OCI-LY3 (cell line): ENCODE data around the gene RHCG.

ENCODE experiments used
- H2AFZ ChIP-seq: fragments of 200-600, 300-600 bp; shearing (Covaris generic); 2 replicates; pipeline ENCODE4 v1.6.0; 2014; ENCODE audit warnings: antibody characterized with exemption, low read depth, low read length
- H3K27ac ChIP-seq: fragments of 200-600, 300-600 bp; sonication (generic); 2 replicates; pipeline ENCODE4 v1.5.1; 2014; ENCODE audit warnings: mild to moderate bottlenecking, low read length, moderate library complexity, mixed read lengths
- H3K27me3 ChIP-seq: fragments of 200-600, 300-600 bp; sonication (generic); 2 replicates; pipeline ENCODE4 v1.6.1; 2014; ENCODE audit warnings: low read depth, low read length, mixed read lengths
- H3K36me3 ChIP-seq: fragments of 200-600, 300-600 bp; sonication (generic); replicated peaks from 2 replicates; pipeline ENCODE3; 2014; ENCODE audit warnings: low read depth, low read length, mixed read lengths
- H3K4me1 ChIP-seq: fragments of 300-600, 200-600 bp; sonication (generic); 2 replicates; pipeline ENCODE4 v1.6.1; 2014; ENCODE audit warnings: low read length, mixed read lengths
- H3K4me2 ChIP-seq: fragments of 200-600, 300-600 bp; sonication (generic); 2 replicates; pipeline ENCODE4 v1.6.1; 2014; ENCODE audit warnings: low read length, mixed read lengths
- H3K4me3 ChIP-seq: fragments of 300-600, 200-600 bp; sonication (generic); 2 replicates; pipeline ENCODE4 v1.5.1; 2014; ENCODE audit warnings: antibody characterized with exemption, mild to moderate bottlenecking, low read length, moderate library complexity
- H3K79me2 ChIP-seq: fragments of 300-600, 200-600 bp; shearing (Covaris generic); 2 replicates; pipeline ENCODE4 v1.6.1; 2014; ENCODE audit warnings: mild to moderate bottlenecking, low read length, mixed read lengths
- H3K9ac ChIP-seq: fragments of 300-600, 200-600 bp; shearing (Covaris generic); 2 replicates; pipeline ENCODE4 v1.6.0; 2014; ENCODE audit warnings: mild to moderate bottlenecking, low read length, moderate library complexity
- H3K9me3 ChIP-seq: fragments of 200-600, 300-600 bp; shearing (Covaris generic); 2 replicates; pipeline ENCODE4 v1.6.1; 2014; ENCODE audit warnings: low read length, mixed read lengths; ENCODE audit not compliant: insufficient read depth
- H4K20me1 ChIP-seq: fragments of 200-600, 300-600 bp; sonication (generic); 2 replicates; pipeline ENCODE4 v1.6.1; 2016; ENCODE audit warnings: low read length, mixed read lengths; ENCODE audit not compliant: insufficient read depth
- CTCF ChIP-seq: fragments of 200-600, 300-600 bp; sonication (generic); IDR thresholded peaks from 2 replicates; pipeline ENCODE4 v1.5.1; 2014; ENCODE audit warnings: antibody characterized with exemption, low read length, low read depth
- EZH2phosphoT487 ChIP-seq: fragments of 200-600 bp; shearing (Covaris generic); IDR thresholded peaks from 2 replicates; pipeline ENCODE4 v1.6.1; 2018; ENCODE audit warnings: antibody characterized with exemption, mixed run types, low read depth

The RHCG gene

DNA sequence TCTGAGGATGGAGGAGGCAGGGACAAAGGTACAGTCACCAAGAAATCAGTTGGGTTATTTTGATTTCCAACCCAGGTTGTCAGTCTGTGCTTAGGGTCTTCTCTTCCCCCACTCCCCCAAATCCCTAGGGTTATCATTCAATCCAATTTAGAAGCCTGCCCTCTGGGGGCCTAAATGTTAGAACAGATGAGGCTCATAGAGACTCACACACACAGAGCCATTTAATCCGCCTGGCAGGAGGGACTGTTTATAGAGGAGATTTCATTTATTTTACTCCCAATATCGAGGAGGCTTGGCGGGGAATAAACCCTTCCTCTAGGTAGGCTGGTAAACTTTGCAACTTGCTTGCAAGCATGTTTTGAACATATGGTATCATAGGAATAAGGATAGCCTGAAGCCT, 52.8 kb downstream of the RHCG start:
- H3K4me3 ChIP-seq: no peak overlapping the region
- no peak overlapping the region for H3K9ac ChIP-seq
- H3K36me3 ChIP-seq: no peaks in the 10 kb centered on the region
- no peak overlapping the region for H3K27ac ChIP-seq
- no peaks in the 10 kb centered on the region for H4K20me1 ChIP-seq
- no peaks in the 10 kb centered on the region for H3K9me3 ChIP-seq
- H3K4me1 ChIP-seq: peaks cover 34% of the 10 kb centered on the region
- no peak overlapping the region; the same call in 1 of the 2 replicates for H2AFZ ChIP-seq
- no peak overlapping the region for H3K4me2 ChIP-seq
- H3K79me2 ChIP-seq: no peaks in the 10 kb centered on the region
- TF ChIP-seq CTCF (peak; percentile 29), EZH2phosphoT487 (no peak)
- no peaks in the 10 kb centered on the region for H3K27me3 ChIP-seq

GRCh38 chr15:89442671-89443307, 53.6 kb downstream of the RHCG start:
- peaks cover 36% of the 10 kb centered on the region for H3K4me1 ChIP-seq
- H3K27me3 ChIP-seq: no peaks in the 10 kb centered on the region
- H3K36me3 ChIP-seq: no peaks in the 10 kb centered on the region
- H3K27ac ChIP-seq: peak overlapping the region; percentile 82
- H3K9me3 ChIP-seq: no peaks in the 10 kb centered on the region
- peak overlapping the region; percentile 85 for H3K4me2 ChIP-seq
- no peaks in the 10 kb centered on the region for H4K20me1 ChIP-seq
- peak overlapping the region; percentile 66 for H3K9ac ChIP-seq
- H3K79me2 ChIP-seq: no peaks in the 10 kb centered on the region
- TF ChIP-seq EZH2phosphoT487 (no peak), CTCF (peak; percentile 98)
- H2AFZ ChIP-seq: peak overlapping the region; percentile 25; the same call in 1 of the 2 replicates
- H3K4me3 ChIP-seq: peak overlapping the region; percentile 58

DNA sequence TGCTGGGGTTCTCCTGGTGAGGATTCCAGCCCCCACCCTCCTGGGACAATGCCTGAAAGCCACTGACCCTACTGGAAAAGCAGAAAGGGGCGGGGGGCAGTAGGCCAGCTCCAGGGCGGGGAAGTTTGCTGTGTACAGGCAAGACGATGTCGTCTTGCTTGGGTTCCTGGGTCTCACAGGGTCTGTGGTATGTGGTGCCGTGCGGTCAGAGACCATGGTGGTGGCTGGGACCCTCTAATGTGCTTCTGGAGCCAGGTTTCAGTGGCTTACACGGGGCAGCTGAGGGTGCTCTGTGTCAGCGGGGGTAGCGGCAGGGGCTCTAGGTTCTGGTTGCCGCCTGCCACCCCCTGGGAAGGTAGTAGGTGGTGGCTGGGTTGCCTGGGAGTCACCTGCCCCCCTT, 54.2 kb downstream of the RHCG start:
- Histone ChIP-seq H2AFZ (peak overlapping the region; percentile 19; the same call in 1 of the 2 replicates), H3K27me3 (0 out of 2 replicates have a peak, but pooled peaks cover 2% of the 10 kb centered on the region), H3K79me2 (no peaks in the 10 kb centered on the region), H3K4me3 (peak overlapping the region; percentile 58), H3K9me3 (no peaks in the 10 kb centered on the region), H3K4me1 (peaks cover 41% of the 10 kb centered on the region), H4K20me1 (no peaks in the 10 kb centered on the region), H3K27ac (peak overlapping the region; percentile 82), H3K9ac (peak overlapping the region; percentile 66), H3K4me2 (peak overlapping the region; percentile 85), H3K36me3 (no peaks in the 10 kb centered on the region)
- TF ChIP-seq EZH2phosphoT487 (no peak), CTCF (no peak)

GRCh38 chr15:89441295-89441812, 55.0 kb downstream of the RHCG start:
- Histone ChIP-seq H3K79me2 (no peaks in the 10 kb centered on the region), H3K36me3 (no peaks in the 10 kb centered on the region), H3K27me3 (0 out of 2 replicates have a peak, but pooled peaks cover 3% of the 10 kb centered on the region), H3K9ac (peak overlapping the region; percentile 66), H2AFZ (peak overlapping the region; percentile 45; the same call in 1 of the 2 replicates), H3K27ac (peak overlapping the region; percentile 82), H3K4me1 (peaks cover 44% of the 10 kb centered on the region), H3K4me3 (peak overlapping the region; percentile 58), H4K20me1 (no peaks in the 10 kb centered on the region), H3K4me2 (peak overlapping the region; percentile 85), H3K9me3 (no peaks in the 10 kb centered on the region)
- TF ChIP-seq CTCF: no peak
- no peak for TF ChIP-seq EZH2phosphoT487
